Right lobe of liver (tissue), 4 donors: ENCODE data around the gene FRMD4A.
A peak's percentile ranks its signal among the peaks of the same experiment; 100 is the strongest.

Experiments
- CTCF ChIP-seq, 4 donors: fragments of 200-600 bp in 3 of 4; fragments of 450-650 bp in 1 of 4; IDR thresholded peaks; one replicate each; pipeline versions ENCODE4 v1.5.1 to v1.8.0; 2016 to 2022; ENCODE audit warnings: antibody characterized with exemption in 4 of 4, mild to moderate bottlenecking in 2 of 4
- POLR2A ChIP-seq: fragments of 450-650 bp; IDR thresholded peaks from one replicate; pipeline ENCODE4 v1.6.1; 2017; ENCODE audit warnings: antibody characterized with exemption, mild to moderate bottlenecking
- donor health status: DM: no; HTN: no; CAD: no.
- donor health status: DM: no; HTN: no; CAD: no.
- donor health status: DM: no; HTN: yes; CAD: no.

DNA sequence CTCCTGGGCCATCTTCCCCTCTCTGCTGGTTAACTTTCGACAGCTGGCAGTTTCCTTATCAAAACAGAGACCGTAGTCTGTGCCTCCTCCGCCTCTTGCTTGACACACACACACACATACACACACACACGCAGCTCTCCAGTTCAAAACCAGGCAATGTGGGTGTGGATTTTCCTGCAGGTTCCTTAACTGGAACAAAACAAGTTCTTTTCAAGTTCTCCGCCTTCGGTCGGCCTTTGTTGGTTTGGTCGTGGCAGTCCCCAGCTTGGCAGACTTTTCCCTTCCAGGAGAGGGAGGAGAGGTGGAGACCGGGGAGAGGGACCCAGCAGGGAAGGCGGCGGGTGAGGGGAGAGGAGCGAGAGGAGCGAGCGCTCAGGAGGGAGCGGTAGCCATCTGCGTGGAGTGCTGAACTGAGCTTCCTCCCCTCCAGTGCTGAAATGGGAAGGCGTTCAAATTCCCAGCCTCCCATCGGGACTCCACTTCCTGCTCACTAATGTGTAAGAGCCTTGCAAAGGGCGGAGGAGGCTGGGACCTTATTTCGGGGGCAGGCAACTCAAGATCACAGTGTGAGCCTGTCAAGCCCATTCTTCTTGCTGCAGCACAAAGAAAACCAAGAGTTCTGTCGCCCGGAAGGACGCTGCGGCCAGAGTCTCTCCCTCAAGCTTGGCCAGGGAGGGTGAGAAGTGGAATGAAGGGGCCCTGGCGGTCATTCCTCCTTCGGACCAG, 623.4 kb downstream of the FRMD4A start:
- TF ChIP-seq CTCF (IDR thresholded peaks at IDR 0.05) (no peak), POLR2A (peak; percentile 50)
